Keratinocyte (primary cell): ENCODE measurements around the gene DCN.

Source experiments
- CTCF ChIP-seq, 3 experiments: IDR thresholded peaks in 1 of 3; conservative IDR thresholded peaks in 1 of 3; optimal IDR thresholded peaks in 1 of 3; 2 replicates in 2 of 3; 3 replicates in 1 of 3; pipeline versions ENCODE3 to v1.5.1; 2011; ENCODE audit warnings: low read length in 3 of 3, mild to moderate bottlenecking in 3 of 3, moderate library complexity in 2 of 3, control low read depth in 1 of 3, inconsistent platforms in 1 of 3; ENCODE audit not compliant: insufficient read depth in 2 of 3; ENCODE audit errors: extremely low read depth in 1 of 3
- EZH2 ChIP-seq: IDR thresholded peaks from one replicate; pipeline ENCODE4 v1.6.1; 2012; ENCODE audit warnings: inconsistent platforms, mild to moderate bottlenecking, low read length, moderate library complexity

GRCh38 chr12:91196436-91196835 lies 13.8 kb upstream of the DCN start:
- TF ChIP-seq EZH2 (no peak), CTCF (optimal IDR thresholded peaks at IDR 0.05 in 1 of 3, IDR thresholded peaks at IDR 0.05 in 1 of 3, conservative IDR thresholded peaks at IDR 0.05 in 1 of 3; ENCODE audit: extremely low read depth in 1 of 3, insufficient read depth in 2 of 3, low read length in 3 of 3) (no peak)
